LNCaP clone FGC (cell line): Measurements from ENCODE around the gene METRNL.

Experiments used
- DNase-seq: peaks from one replicate; pipeline ENCODE4 v3.0.0-alpha.2; 2011; ENCODE audit warnings: low read depth
- H3K4me3 ChIP-seq: 2 replicates; pipeline ENCODE4 v1.5.1; 2011; ENCODE audit warnings: mild to moderate bottlenecking, low read depth, low read length, control low read depth
- TF ChIP-seq, protein P1 (sequence below): IDR thresholded peaks from 2 replicates; pipeline ENCODE4 v1.5.1; 2012; ENCODE audit warnings: mild to moderate bottlenecking; ENCODE audit not compliant: control insufficient read depth, insufficient read depth; ENCODE audit errors: extremely low read depth

The METRNL gene

DNA sequence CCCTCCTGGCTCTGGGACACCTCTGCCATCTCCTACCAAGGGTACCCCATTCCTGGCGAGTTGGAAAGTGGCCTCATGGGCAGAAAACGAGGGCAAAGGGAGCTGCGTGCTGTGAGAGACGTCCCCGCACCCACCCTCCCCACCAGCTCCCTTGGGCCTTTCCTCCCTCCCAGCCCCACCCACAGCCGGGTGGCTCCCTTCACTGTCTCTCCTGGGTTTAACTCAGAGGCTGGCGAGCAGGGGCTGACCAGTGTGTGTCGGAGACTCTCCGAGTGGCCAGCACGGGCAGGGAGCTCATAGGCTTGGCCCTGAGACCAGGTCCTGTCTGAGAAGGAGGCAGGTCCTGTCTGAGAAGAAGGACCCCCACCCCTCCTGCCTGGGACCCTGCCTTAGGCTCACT, 26.1 kb downstream of the METRNL start:
- H3K4me3 ChIP-seq, result no peak overlapping the region
- TF ChIP-seq, protein P1, sequence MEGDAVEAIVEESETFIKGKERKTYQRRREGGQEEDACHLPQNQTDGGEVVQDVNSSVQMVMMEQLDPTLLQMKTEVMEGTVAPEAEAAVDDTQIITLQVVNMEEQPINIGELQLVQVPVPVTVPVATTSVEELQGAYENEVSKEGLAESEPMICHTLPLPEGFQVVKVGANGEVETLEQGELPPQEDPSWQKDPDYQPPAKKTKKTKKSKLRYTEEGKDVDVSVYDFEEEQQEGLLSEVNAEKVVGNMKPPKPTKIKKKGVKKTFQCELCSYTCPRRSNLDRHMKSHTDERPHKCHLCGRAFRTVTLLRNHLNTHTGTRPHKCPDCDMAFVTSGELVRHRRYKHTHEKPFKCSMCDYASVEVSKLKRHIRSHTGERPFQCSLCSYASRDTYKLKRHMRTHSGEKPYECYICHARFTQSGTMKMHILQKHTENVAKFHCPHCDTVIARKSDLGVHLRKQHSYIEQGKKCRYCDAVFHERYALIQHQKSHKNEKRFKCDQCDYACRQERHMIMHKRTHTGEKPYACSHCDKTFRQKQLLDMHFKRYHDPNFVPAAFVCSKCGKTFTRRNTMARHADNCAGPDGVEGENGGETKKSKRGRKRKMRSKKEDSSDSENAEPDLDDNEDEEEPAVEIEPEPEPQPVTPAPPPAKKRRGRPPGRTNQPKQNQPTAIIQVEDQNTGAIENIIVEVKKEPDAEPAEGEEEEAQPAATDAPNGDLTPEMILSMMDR, result no peak
- DNase-seq, result no peak

DNA sequence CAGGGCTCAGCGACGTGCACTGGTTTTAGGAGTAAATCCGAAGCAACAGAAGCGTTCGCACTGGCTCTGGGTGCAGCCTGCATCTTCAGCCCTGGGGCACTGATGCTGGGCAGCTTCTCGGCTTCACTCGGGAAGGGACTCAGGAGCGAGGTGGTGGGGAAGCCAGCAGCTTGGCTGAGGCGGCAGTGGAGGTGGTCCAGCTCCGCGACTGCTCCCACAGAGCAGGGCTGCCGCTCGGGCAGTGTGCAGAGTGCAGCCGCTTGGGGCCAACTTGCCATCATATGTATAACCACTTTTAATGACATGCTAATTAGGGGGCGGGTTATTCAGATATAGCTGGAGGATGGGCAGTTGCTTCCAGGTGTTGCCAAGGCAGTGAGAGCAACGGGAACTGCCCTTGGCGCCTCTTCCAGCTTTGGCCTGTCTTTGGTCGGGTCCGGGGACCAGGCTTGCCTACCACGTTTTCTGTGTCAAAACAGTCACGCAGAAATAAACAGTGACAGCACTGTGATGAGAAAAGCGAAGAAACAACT, 26.7 kb downstream of the METRNL start:
- no peak for DNase-seq
- TF ChIP-seq, protein P1, result no peak
- H3K4me3 ChIP-seq, result no peak overlapping the region

DNA sequence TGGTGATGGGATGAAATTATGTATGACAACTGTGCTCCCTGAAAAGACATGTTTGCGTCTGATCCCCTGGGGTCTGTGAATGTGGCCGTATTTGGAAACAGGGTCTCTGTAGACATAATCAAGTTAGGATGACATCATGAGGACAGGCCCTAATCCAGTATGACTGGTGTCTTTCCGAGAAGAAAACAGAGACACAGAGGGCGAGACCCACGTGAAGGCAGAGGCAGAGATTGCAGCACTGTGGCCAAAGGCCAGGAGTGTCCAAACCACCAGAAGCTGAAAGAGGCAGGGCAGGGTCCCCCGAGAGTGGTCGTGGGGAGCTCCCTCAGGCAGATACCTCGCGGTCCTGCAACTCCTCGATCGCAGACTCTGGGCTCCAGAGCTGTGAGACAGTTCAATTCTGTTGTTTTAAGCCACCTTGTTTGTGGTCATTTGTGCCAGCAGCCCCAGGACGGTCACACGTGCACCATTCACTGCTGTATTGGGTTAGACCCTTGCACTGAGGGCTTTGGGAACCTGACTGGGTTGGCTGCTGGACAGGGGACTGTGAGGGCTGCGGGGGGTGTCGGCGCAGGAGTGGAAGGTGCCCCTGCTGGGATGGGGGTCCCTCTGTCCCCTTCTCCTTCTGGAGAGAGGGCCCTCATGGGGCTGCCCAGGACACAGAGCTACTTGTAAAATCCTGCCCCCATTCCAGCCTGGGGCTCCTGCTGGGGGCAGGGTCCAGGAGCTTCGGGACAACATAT, 27.7 kb downstream of the METRNL start:
- TF ChIP-seq, protein P1, result no peak
- no peak for DNase-seq
- no peak overlapping the region for H3K4me3 ChIP-seq

DNA sequence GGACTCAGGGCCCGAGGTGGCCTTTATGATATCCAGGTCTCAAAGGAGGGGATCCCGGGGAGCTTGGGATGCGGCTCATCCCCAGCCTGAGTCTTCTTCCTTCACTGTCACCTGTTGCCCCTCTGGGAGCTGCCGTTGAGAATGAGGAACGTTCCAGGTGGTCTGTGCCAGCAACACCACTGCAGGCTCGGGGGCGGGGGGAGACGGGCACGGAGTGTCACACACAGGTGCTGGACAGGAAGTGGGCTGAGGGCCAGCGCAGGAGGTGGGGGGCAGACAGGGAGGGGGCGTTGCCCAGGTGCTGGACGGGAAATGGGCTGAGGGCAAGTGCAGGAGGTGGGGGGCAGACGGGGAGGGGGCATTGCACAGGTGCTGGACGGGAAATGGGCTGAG, 28.2 kb downstream of the METRNL start:
- TF ChIP-seq, protein P1, result no peak
- H3K4me3 ChIP-seq, result no peak overlapping the region
- no peak for DNase-seq

DNA sequence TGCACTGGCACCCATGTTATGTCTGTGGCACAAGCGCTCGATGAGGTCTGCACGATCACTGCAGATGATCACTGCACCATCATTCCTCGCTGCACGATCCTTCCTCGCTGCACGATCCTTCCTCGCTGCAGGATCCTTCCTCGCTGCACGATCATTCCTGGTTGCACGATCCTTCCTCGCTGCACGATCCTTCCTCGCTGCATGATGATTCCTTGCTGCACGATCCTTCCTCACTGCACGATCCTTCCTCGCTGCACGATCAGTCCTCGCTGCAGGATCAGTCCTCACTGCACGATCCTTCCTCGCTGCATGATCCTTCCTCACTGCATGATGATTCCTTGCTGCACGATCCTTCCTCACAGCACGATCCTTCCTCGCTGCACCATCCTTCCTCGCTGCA, 29.3 kb downstream of the METRNL start:
- H3K4me3 ChIP-seq, result no peak overlapping the region
- no peak for DNase-seq
- TF ChIP-seq, protein P1, result no peak

DNA sequence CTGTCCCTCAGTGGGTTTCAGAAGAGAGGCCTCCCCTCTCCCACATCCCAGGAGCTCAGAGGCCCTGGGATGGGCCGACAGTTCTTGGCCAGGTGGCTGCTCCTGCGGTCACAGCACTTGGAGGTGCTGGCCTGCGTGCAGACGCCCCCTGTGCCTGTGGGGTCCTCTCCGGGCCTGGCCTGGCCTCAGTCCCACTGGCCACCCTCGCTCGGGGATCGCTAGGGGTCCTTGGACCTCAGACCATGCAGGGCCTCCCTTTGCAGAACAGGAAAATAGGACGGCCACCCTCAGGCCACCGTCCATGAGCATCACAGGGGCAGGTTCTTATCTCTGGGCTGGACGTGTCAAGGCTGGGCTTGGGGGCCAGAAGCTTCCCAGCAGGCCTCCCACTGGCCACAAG, 30.0 kb downstream of the METRNL start:
- TF ChIP-seq, protein P1, result no peak
- no peak overlapping the region for H3K4me3 ChIP-seq
- DNase-seq, result no peak
